DMS114 treated with DMSO at 0.1 percent for 48 hours (cell line): ENCODE results near the gene MYO16.

Experiments
- DNase-seq: peaks from one replicate; lab custom pipeline; 2025; ENCODE audit not compliant: unreplicated experiment; lab: John Stamatoyannopoulos, UW

Gene MYO16

GRCh38 chr13:109165417-109165904 lies 536.0 kb downstream of the MYO16 start:
- DNase-seq, result no peak

GRCh38 chr13:109166804-109167203 lies 537.4 kb downstream of the MYO16 start:
- DNase-seq, result no peak

DNA sequence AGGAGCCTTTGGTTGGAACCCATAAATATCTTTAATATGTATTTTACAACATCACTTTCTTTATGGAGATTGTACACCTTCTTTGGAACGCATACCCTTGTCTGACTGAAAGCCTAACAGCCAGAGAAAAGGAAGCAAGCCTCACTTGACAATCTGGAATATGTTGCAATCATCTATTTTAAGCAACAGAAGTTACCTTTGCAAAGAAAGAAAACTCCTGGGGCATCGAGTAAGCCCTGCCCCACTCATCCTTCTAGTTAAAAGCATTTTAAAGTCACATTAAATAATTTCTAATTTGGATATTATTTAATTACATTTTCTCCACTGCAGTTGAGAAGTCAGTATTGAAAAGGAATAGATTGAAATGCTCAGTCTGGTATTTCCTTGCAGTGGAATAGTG lies 542.7 kb downstream of the MYO16 start:
- no peak for DNase-seq

GRCh38 chr13:109175666-109176065 lies 546.3 kb downstream of the MYO16 start:
- DNase-seq, result no peak

- DNase-seq, result no peak
Observed at GRCh38 chr13:109180905-109181425, 551.6 kb downstream of the MYO16 start.

- no peak for DNase-seq
Observed at GRCh38 chr13:109182777-109183465, 553.5 kb downstream of the MYO16 start.

DNA sequence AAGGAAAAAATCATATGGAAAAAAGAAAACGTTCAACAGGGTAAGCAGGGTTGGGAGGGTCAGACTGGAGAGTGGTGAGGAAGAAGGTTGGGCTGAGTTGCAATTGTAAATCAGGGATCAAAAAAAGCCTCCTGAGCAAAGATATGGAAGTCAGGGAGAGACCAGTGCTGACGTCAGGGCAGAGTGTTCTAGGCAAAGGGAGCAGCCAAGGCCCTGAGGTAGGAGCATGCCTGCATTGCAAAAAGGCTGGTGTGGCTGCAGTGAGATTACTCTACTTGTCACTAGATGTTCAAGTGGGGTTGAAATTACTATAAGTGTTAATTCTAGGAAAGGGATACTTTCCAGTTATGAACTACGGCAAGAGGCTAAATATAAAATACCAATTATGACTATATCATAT lies 562.0 kb downstream of the MYO16 start:
- no peak for DNase-seq

DNA sequence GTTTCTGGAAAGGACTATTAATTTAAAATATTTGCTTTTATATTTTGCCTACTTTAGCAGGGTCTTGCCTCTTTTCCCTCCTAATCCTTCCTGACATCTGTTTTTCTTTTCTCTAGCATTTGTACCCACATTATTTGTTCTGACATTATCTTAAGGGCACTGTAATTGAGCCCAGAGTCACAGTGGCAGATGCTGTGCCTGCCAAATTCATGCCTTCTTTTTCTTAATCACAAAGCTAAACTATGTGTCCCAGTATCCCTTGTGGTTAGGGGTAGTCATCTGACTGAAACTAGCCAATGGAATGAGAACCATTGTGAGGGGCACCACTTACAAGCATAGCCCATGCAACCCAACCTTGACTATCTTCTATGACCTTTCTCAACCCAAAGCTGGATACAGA lies 562.9 kb downstream of the MYO16 start:
- DNase-seq, result no peak

DNA sequence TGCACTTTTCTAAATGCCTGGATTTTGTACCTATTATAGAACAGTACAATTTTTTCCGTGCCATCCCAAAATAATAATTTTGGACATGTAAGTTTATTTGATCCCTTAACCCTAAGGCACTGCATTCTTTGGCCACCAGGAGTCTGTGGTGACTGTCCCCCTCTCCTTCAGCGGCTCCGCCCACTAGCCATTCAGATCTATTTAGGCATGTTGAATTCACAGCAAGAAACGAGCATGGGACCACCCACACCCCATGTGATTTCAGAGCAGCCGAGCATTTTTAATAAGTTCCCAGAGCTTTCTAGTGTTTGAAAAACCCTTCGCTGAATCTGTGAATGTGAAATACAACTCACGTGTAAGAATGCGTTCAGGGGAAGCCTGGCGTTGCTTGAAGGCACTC lies 567.5 kb downstream of the MYO16 start:
- DNase-seq, result no peak

GRCh38 chr13:109198585-109198984 lies 569.2 kb downstream of the MYO16 start:
- DNase-seq, result no peak

- no peak for DNase-seq
Observed at GRCh38 chr13:109199280-109199679, 569.9 kb downstream of the MYO16 start.

DNA sequence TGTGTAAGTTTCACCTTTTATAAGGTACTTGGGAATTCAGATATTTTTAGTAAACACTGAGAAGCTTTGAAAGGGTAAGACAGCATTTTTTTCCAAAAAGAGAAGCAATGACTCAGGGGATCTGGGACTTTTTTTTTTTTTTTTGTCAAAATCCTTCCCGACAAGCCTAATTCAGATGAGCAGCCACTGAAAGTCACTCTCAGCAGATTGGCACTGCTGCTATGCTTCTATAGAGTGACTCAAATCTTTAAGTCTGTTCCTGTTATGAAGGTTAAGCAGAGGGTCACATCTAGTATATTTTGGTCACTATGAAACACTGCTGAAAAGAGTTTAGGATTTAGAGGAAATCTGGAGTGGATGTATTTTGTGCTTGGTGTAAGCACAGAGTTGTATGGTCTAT lies 571.1 kb downstream of the MYO16 start:
- no peak for DNase-seq

DNA sequence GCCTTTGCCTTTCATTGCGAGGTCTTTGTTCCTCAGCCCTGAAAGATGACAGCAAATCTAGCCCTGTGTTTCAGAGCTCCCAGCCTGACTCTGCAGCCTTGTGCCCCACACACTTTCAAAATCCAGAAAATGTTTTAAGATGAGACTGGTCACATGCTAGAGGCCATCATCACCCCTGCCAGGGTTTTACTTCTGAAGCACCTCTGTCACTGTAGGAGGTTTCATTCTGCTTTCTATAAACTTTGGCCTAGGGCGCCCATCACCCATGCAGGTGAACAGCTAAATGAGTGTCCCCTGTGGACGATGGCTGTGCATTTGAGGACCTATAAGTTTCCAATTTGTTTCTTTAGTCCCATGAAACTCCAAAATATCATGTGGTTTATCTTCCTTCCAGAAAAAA lies 574.2 kb downstream of the MYO16 start:
- no peak for DNase-seq

DNA sequence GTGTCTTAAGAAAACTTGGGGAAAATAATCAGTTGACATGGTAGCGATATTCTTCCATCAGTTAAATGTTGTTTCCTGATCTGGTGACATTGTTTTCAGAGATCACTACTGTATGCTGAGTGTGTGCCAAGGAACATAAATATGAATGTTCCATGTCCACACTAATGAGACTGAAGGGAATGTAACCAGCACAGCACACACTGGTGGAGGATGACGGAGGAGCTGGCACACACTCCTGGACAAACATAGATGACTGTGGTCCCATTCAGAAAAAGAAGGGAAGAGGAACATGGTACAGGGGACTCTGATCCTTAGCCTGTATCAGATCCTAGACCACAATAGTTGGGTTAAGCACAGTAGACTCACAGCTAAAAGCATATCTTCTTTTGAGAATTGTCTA lies 574.8 kb downstream of the MYO16 start:
- no peak for DNase-seq

- DNase-seq, result no peak
Observed at GRCh38 chr13:109204657-109205056, 575.2 kb downstream of the MYO16 start.

GRCh38 chr13:109205315-109205714 lies 575.9 kb downstream of the MYO16 start:
- DNase-seq, result no peak

DNA sequence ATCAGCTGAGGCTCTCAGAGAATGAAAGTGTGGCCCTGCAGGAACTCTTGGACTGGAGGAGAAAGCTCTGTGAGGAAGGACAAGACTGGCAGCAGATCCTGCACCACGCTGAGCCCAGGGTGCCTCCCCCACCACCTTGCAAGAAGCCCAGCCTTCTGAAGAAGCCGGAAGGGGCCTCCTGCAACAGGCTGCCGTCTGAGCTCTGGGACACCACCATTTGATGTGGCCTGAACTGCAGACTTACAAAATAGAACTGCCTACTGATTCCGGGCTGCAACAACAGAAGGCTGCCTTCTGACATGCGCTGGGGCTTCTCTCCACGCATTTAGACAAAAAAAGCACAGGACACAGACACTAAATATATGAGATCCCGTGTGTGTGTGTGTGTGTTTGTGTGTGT lies 577.2 kb downstream of the MYO16 start:
- no peak for DNase-seq

GRCh38 chr13:109207622-109208021 lies 578.2 kb downstream of the MYO16 start:
- no peak for DNase-seq

GRCh38 chr13:109208522-109208921 lies 579.1 kb downstream of the MYO16 start:
- DNase-seq, result no peak

- no peak for DNase-seq
Observed at GRCh38 chr13:109209526-109209925, 580.1 kb downstream of the MYO16 start.

GRCh38 chr13:109211616-109212015 lies 582.2 kb downstream of the MYO16 start:
- DNase-seq, result no peak

DNA sequence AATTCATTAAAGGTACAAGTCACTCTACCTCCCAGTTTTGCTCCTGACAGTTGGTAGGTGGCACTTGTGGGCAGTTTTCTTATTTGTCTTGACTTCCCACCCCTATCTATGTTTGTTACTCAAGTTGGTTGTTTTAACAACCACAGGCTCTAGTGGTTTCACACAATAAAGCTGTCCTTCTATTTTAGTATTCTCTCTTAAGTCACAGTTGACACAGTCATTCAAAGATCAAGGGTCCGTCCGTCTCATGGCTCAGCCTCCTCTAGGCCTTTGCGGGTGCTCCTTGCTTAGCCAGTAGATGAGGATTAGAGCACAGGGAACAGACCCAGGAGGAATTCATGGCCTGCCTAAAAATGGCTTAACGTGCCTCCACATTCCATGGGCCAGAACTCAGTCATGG lies 583.2 kb downstream of the MYO16 start:
- no peak for DNase-seq

GRCh38 chr13:109213714-109214113 lies 584.3 kb downstream of the MYO16 start:
- no peak for DNase-seq
